ENCODE results near the gene SUPT3H.

The SUPT3H gene

DNA sequence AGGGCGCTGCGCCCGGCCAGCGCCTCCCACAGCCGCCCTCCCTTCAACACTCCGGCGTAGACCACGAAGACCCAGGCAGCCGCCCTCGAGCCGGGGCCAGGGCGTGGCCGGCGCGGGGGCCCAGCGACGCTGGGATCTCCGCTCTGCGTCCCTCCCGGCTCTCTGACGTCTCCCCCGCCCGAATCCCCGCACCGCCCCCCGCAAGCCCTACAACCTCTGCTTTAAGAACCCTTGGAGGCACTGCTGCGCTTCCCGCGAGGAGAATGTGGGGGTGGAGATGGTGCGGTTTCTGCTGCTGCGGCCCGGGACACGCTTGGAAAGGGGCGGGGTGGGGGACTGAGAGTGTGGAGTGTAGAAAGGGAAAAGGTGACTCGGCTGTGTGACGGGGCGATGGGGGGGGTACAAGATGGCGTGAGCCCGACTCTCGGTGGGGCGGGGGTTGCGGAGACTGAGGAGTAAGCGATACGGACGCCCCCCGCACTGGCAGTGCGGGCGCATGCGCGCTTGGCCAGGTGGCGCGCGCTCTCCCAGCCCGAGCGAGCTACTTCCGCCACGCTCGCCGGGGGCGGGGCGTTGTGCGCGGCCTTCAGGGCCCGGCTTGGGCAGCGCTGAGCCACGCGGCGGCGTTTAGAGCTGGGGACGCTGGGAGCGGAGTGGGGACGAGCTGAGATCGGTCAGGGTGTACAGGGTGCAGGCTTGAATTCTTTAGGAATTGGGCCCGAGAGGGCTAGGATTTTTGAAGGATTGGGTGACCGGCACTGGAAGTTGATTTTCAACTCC lies at the start of gene SUPT3H:
SUPT3H (minus strand) TSS at position 381 of the 780 bp plus-strand sequence.
- DNase-seq (ENCODE audit: low read depth) = peak; percentile 80

DNA sequence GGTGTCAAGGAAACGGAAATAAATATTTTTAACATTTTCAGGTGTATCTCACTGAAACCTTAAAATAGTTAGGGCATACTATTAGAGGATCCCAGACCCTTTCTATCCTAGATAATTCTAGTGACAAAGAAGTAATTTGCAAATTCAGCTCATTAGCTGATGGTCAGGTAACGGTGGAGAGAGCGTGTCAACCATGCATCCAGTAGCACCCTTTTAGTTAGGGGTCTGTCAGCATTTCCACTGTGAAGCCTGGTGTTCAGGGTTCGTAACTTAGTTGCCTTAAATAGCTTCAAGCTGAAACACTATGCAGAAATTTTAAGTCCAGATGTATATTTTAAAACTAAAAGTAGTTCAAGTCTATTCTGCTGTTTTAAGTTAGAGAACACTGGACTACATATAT lies 48.5 kb upstream of the SUPT3H start:
- no peak for DNase-seq (ENCODE audit: low read depth)

DNA sequence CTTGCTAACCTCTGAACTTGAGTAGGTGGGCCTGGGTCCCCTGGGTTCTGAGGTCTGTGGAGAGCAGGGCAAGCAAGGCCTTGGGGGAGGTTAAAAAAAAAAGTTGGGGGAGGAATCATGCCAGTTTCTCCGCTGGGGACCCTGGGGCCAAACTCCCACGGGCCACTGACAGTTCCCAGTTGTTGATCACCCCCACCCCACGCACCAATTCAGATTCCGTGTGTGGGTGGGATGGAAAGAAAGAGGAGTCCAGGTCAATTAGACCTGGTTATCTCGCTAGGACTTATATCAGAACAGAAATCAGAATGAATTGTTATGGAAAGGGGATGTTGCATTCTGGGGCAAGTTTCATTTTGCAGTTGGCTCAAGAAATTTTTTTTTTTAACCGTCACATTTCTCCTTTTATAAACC lies 46.7 kb upstream of the SUPT3H start:
- no peak for DNase-seq (ENCODE audit: low read depth)

DNA sequence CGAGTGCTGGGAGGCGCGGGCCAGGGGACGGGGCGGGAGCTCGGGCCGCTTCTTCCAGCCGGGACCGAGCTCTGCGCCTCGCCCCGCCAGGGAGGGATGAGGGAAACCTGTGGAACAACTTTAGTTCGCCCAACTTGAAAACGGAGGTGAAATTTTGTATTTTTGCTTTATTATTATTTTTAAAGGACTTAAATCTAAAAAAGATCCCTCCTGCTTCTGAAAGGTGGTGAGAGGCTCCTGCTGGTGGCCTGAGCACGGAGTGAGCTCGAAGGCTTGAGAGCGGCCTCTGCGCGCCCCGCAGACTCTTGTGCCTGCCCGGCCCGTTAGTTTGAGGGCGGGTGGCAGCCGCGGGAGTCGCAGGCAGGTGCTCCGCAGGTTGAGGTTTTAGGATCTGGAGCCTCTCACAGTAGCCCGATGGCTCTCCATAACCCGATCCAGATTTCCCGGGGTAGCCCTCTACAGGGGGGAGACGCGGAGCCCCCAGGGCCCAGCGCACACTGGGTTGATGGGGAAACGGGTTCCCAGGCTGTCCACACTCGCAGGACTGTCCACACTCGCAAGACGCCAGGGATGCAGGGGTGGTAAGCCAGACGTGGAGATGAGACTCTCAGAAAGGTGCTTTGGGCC lies 46.2 kb upstream of the SUPT3H start:
- no peak for DNase-seq (ENCODE audit: low read depth)

DNA sequence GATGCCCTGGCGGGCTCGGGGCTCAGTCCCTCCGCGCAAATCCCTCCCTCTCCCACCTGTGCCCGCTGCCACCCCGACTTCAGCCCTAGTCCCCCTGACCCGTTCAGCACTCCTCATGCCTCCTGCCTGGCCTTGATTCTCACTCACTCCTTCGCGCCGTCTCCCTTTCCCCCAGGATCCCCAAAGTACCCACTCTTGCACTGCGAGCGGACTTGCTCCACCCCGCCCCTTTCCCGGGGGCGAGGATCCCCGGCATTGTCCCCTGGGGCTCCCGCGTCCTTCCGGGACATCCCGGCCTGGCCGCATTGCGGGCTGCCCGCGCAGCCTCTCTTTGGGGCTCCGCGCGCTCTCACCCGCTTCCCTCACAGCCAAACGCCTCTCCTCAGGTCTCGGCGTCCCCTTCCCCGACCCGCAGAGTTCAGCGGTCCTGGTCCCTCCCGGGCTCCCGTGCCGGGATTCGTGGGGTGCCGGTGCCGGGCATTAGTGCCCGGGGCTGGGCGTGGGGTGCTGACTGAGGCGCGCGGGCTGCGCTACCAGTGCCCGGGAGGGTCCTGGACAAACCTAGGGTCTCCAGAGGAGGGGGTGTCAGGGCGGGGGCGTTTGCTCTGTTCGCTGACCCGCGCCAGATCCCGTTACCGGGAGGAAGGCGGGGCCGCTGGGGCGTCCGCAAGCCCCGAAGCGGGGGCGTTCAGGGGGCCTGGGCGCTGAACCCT lies 45.5 kb upstream of the SUPT3H start:
- no peak for DNase-seq (ENCODE audit: low read depth)

DNA sequence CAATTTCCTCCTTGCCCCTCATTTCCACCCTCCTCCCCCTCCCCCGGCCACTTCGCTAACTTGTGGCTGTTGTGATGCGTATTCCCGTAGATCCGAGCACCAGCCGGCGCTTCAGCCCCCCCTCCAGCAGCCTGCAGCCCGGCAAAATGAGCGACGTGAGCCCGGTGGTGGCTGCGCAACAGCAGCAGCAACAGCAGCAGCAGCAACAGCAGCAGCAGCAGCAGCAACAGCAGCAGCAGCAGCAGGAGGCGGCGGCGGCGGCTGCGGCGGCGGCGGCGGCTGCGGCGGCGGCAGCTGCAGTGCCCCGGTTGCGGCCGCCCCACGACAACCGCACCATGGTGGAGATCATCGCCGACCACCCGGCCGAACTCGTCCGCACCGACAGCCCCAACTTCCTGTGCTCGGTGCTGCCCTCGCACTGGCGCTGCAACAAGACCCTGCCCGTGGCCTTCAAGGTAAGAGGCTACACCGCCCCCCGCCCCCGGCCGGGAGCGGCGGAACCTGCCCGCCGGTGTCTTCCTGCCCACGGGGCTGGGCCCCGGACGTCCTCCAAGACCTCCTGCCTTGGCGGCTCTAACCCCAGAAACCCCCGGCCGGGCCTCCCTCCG lies 44.9 kb upstream of the SUPT3H start:
- no peak for DNase-seq (ENCODE audit: low read depth)

DNA sequence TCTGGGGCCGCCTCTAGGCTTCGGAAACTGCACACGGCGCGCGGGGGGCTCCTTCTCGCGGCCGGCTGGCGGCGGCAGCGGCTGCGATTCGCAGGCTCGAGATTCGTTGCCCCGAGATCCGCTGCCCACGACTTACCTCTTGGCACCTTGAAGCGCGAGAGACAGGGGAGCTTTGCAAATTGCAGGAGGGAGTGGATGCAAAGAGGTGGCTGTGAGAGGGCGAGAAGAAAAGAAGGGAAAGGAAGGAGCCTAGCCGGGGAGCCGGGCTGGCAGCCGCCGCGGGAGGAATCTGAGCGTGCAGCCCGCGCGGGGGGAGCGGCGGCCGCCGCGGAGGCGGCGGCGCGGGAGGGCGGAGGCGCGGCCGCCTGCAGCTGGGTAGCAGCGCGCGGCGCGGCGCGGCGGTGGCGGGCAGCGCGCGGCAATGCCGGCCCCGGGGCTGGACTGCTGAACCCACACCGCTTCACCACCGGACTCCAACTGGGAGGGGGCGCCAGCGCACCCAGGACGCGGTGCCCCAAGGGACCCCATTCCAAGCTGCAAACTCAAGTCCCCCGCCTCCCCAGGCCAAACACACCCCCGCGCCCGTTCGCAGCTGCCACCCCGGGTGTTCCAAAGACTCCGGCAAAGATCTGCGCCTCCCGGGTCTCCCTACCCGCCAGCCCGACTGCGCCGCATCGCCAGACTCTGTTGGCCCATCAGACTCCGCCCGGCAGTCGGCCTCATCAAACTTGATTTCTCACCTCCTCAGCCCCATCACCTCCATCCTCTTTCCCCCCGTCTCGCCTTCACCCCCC lies 44.2 kb upstream of the SUPT3H start:
- DNase-seq (ENCODE audit: low read depth) = peak; percentile 38

DNA sequence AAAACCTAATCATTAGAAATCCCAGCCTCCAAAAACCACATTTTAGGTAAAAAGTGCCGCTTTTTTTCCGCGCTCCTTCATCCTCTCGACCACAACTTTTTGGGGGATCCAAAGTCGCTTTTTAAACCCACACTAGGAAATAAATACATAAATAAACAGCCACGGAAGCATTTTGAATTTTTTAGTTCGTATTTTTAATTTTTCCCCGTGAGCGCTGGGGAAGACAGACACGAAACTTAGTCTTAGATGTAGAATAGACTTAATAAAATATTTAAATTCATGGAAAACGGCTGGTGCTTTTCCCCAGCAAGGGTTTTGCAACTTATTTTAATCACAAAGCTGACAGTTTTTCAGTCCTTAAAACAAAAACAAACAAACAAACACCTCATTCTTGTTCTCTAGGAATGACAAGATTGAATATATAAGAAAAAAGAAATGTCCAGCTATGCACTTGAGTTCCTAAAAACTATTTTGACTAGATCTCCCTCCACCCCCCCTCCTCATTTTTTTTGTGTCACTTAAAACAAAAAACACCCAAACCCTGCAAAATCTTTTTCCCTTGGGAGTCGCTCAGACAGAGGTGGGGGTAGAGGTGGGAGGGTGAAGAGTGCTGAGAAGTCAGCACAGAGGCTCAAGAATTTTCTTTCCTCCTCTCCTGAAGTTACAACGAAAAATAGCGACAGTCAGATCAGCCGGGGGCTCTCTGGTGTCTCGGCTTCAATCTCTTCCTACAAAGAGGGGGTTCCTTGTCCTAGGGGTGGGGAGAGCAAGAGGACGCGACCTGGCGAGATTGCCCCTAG lies 43.4 kb upstream of the SUPT3H start:
- DNase-seq (ENCODE audit: low read depth) = no peak

DNA sequence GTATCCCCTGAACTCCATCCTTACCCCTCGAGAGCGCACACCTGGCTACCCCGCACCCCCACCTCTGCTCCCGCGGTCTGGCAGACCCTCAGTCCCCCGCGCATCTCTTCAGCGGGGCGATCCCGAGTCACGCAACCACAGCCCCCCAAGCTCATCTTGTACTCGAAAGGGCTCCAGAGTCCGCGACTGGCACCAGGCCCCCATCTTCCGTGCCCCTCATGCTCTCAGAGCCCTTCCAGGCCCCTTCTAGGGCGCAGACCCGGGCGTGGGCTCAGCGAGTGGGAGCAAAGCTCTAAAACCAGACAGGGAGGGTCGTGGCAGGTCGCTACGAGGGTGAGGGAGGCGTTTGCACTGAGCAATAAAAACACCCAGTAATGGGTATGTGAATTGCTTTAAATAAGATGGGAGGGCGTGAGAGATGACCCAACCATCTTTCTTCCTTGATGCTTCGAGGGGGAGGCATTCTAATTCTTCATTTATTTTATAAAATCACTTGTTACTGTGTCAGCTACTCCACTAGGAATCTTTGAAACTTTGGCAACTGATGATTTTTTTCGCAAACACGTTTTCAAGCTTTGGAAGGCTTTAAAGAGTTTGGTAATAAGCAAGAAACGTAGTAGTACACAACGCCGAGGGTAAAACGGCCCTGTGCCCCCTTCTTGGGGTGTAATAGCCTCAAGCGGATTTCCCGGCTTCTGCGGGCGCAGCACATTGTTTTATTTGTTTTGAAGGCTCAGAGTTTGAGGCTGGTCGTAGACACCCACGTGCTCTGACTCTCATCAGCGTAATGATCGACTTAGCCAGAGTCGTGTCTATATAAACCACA lies 42.6 kb upstream of the SUPT3H start:
- peak; percentile 52 for DNase-seq (ENCODE audit: low read depth)

DNA sequence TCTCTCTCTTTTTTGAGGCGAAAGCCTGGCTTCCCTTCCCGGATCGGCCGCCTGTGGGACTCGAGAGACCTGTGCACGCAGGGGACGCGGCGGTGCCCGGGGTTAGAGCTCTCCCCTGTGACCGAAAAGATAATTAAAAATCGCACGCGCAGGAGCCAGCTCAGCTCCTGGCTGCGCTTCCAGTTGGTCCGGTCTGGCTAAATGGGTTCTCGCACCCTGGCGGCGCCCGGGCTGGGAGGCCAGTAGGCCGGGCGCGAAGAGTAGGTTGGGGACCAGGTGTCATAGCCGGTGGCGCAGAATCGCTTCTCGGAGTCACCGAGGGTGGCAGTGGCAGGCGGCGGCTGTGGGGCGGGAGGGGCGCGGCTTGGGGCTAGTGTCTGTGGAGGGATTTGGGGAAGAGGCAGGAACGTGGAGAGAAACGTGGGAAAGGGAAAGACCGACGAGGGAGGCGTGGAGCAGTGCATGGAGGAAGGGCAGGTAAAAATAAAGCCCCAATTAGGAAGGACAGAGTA lies 41.9 kb upstream of the SUPT3H start:
- DNase-seq (ENCODE audit: low read depth) = no peak

DNA sequence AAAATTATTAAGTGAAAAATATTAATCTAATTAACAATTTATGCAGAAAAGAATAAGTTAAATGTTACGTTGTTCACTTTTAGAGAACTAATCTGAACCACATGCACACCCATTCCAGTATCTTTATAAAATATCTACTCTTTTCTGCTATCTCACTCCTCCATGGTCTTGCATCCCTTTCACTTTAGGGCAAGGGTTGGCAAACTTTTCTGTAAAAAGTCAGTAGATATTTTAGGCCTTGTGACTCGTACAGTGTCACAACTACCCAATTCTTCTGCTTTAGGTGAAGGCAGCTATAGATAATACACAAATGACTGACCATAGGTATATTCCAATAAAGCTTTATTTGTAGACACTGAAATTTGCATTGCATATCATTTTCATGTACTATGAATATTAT lies 39.7 kb upstream of the SUPT3H start:
- DNase-seq (ENCODE audit: low read depth) = no peak

DNA sequence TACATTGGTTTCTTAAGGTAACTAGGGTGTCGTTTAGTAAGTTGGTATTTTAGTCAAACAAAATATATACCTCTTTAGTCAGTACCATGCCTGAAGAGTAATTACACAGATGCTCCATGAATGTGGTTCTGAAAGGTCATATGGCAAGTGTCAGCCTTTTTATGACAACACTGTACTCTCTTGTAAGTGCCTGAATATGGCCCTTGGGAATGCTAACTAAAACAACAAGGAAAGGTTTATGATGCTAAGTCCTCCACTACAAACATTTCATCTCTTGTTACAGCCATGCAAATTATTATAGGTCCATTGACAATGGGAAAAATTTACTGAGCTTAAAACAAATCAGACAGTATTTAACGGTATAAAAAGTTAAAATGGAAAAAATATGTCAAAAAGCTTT lies 39.0 kb upstream of the SUPT3H start:
- DNase-seq (ENCODE audit: low read depth) = no peak

DNA sequence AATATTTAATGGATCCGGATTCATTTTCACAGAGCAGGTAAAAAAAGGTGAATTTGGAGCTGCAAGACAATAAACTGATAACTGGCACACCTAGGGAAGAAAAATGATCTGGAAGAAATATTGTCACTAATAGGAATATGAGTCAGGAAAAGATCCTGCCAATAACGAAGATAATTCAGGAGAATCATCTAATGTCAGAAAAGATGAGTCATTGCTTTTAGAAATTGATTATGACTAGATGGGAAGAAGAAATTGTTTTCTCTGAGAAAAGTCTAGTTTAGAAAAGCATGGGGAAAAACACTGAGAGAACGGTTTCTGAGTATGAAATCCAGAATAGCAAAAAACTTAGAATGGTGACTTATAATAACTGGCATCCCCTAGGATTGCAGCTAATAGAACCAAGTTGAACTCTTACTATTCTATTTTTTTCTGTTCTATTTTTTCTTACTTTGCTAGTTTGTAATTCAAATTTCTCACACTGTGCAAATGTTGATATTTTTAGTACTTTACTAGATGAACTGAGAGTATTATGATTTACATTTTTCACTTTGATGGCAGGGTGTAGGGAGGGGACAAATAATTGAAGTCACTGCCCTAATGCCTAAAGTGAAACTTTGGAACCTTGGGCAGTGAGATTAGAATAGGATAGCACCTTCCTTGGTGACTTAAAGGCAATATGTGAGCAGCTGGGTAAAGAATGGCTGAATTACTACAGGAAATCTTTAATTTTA lies 38.2 kb upstream of the SUPT3H start:
- no peak for DNase-seq (ENCODE audit: low read depth)

DNA sequence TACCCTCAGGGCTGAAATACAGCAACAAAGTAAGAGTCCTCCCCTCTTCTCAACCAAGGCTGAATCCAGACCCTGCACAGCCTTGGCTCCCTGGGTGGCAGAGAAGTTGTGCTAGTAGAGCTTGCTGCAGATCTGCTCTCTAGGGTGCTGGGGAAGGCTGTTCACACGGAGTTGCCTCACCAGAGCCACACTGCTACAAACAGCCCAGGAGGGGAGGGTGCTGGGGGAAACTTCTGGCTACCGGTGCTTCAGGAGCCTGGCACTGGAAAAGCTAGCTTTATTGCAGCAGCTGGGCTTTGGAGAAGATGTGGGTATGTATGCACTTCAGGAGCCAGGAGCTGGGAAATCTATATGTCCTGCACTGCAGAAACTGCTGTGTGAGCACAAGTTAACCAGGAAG lies 37.6 kb upstream of the SUPT3H start:
- DNase-seq (ENCODE audit: low read depth) = no peak

DNA sequence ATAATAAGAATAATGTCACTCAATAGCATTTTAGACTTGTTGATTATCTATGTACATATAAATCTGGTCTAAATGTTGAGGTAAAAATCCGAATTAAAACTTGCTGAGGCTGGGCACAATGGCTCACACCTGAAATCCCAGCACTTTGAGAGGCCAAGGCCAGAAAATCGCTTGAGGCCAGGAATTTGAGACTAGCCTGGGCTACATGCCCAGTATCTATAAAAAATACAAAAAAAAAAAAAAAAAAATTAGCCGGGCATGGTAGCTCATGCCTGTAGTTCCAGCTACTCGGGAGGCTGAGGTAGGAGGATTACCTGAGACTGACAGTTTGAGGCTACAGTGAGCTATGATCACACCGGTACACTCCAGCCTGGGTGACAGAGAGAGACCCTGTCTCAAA lies 34.2 kb upstream of the SUPT3H start:
- no peak for DNase-seq (ENCODE audit: low read depth)

DNA sequence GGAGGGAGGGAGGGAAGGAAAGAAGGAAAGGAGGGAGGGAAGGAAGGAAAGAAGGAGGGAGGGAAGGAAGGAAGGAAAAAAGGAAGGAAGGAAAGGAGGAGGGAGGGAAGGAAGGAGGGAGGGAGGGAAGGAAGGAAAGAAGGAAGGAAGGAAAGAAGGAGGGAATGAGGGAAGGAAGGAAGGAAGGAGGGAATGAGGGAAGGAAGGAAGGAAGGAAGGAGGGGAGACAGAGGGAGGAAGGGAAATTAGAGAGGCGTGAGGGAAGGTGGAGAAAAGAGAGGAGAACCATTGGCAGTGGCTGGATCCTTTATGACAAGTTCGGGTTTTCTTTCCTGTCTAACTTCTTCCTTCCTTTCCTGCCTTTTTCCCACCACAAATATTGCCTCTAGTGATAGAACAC lies 22.3 kb upstream of the SUPT3H start:
- no peak for DNase-seq (ENCODE audit: low read depth)

DNA sequence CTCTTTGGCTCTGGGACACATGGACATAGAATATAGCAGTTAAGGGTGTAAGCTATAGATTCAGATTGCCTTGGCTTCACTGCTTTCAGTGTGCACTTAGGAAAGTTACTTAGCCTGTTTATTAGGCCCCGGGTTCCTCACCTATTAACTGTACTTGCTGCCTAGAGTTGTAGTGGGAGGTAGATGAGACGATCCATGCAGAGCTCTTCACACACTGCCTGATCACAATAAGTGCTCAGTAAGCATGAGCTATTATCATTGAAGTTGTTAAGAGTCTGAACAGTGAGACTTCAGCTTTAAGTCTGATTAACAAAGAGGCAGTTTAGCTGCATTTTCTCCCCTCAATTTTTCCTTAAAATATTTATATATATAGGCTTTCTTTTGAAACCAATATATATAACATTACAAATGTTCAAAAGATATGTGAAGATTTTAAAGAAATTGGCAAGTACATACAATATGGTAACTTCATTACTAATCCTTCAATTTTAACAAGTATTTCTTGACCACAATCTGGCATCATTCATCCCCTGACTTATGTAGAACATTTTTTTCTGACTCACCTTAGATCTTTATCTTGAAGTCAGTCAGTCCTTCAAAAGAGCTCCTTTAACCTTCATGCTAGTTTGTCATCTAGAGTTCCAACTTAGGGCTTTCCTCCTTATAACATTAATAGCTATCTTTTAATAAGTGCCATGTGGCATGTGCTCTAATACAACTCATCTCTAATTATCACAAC lies 20.5 kb upstream of the SUPT3H start:
- no peak for DNase-seq (ENCODE audit: low read depth)

DNA sequence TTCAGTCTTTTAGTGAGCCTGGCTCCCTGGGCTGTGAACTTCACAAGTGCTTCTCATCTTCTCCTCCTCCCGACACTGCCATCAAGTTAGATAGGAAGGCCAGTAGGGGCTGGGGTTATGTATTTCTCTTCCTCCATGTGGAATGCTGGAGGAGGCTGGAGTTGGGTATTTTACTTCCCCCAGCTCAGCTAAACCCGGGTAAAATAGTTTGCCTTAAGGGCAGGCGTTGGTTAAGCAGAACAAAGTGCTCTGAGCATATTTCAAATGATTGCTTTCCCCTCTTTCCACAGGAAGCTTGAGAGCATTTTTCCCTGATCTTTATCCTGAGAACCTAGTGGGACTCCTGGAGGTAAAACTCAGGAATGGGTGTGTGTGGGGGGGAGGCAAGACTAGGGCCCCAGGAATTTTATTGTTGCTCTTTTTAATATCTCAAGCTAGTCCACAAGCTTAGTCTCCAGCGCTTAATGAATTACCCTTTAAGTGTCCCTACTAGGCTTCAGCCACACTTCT lies 16.9 kb upstream of the SUPT3H start:
- no peak for DNase-seq (ENCODE audit: low read depth)
